NCI-H524 treated with DMSO at 0.1 percent for 48 hours (cell line): Measurements from ENCODE around the gene DBT.

Experiments used
- DNase-seq: peaks from one replicate; lab custom pipeline; 2025; lab: John Stamatoyannopoulos, UW

DBT gene

GRCh38 chr1:100198596-100198995 is 51.0 kb downstream of the DBT start:
- no peak for DNase-seq

GRCh38 chr1:100188617-100189016 is 61.0 kb downstream of the DBT start:
- DNase-seq: peak; percentile 92

DNA sequence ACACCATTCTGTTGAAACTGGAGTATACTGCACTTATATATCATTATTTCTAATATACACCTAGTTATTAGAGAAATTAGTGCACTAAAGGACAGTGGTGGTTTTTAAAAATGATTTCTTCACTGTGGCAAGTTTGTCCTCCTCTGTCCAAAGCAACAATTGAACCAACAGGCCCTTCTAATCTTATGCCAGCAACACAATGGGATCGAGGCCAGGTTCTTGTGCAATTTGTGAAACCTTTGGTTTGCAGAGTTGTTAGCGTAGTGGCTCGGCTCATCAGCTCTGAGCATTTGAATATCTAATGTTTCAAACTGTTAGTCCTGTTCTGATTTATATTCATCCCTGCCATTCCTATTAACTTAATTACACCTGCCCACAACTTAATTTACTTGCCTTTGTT is 61.7 kb downstream of the DBT start:
- DNase-seq: no peak

- no peak for DNase-seq
These were observed 65.1 kb downstream of the DBT start for GRCh38 chr1:100184536-100184935.

- no peak for DNase-seq
These were observed 66.3 kb downstream of the DBT start for GRCh38 chr1:100183370-100183769.

- DNase-seq: no peak
These were observed 71.5 kb downstream of the DBT start, which contains the start of gene LRRC39 for GRCh38 chr1:100178091-100178490. Gene LRRC39, minus strand, starts transcription at chr1:100178256. Its CDS starts 9,740 bp downstream, at chr1:100168516.

- no peak for DNase-seq
These were observed 72.2 kb downstream of the DBT start for GRCh38 chr1:100177295-100178041.

- DNase-seq: no peak
These were observed 81.6 kb downstream of the DBT start for GRCh38 chr1:100168051-100168450.

- no peak for DNase-seq
These were observed 84.9 kb downstream of the DBT start for GRCh38 chr1:100164702-100165101.

DNA sequence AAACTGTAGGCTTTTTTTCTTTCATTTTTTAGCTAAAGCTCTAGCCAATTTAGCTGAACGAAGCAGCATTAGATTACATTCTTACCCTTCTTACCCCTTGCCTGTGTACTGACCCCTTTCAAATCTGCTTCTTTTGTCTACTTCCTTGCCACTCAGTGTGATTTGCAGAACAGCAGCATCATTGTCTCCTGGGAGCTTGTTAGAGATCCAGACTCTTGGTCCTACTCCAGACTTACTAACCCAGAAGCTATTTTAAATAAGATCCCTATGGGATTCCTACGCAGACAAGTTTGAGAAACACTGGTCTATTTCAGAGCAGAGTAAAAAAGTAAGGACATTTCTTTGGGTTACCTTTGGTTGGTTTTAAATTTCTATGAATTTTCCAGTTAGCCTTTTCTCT is 85.4 kb downstream of the DBT start:
- DNase-seq: no peak

- DNase-seq: no peak
These were observed 86.8 kb downstream of the DBT start for GRCh38 chr1:100162881-100163280.

- DNase-seq: no peak
These were observed 97.4 kb downstream of the DBT start for GRCh38 chr1:100152271-100152670.

GRCh38 chr1:100151679-100152078 is 98.0 kb downstream of the DBT start:
- DNase-seq: no peak

GRCh38 chr1:100147875-100148274 is 101.8 kb downstream of the DBT start:
- no peak for DNase-seq

- DNase-seq: no peak
These were observed 102.7 kb downstream of the DBT start for GRCh38 chr1:100146958-100147357.

GRCh38 chr1:100145116-100145515 is 104.5 kb downstream of the DBT start:
- DNase-seq: no peak

GRCh38 chr1:100142343-100142742 is 107.3 kb downstream of the DBT start:
- no peak for DNase-seq

DNA sequence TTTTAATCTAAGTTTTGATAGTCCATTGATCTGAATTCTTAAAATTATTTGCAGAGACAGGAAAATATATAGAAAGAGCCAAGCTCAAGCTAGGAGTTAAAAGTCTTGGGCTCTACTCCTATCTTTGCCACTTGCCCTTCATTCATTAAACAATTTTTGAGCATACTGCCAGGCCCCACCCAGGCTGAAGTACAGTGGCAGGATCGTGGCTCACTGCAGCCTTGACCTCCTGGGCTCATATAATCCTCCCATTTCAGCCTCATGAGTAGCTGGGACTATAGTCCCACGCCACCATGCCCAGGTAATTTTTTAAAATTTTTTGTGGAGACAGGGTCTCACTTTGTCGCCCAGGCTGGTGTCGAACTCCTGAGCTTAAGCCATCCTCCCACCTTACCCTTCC is 108.4 kb downstream of the DBT start:
- no peak for DNase-seq

- no peak for DNase-seq
These were observed 112.0 kb downstream of the DBT start for GRCh38 chr1:100137602-100138001.
